ENCODE data around the gene SPINT2.

Gene SPINT2

DNA sequence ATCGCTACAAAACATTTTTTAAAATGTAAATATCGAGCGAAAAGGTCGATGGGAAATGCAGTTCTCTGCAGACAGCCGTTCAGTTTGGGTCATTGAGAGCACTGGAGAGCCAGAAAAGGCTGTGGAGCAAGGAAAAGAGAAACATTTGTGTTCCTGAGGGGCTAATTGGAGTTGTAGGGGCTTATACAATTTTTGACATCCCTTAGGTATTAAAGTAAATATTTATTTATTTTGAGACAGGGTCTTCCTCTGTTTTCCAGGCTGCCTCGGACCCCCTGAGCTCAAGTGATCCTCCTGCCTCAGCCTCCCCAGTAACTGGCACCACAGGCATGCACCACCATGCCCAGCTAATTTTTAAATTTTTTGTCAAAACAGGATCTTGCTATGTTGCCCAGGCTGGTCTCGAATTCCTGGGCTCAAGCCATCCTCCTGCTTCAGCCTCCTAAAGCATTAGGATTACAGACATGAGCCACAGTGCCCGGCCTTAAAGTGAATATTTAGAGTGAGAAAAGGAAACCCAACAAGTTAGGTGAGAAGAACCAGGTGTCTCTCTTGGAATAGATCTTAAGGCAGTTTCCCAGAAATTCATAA is 52.2 kb downstream of the SPINT2 start:
- Histone ChIP-seq H3K27me3 (ENCODE audit: insufficient read depth, low read length) (no peaks in the 10 kb centered on the region; the same call in 1 of the 2 replicates), H4K20me1 (ENCODE audit: insufficient read depth, low read length) (no peaks in the 10 kb centered on the region), H3K27ac (ENCODE audit: low read depth, low read length, poor library complexity, severe bottlenecking) (peak overlapping the region; percentile 62), H3F3A (ENCODE audit: insufficient read depth, low read length) (no peaks in the 10 kb centered on the region), H3K4me3 (ENCODE audit: low read depth, low read length, poor library complexity, severe bottlenecking) (peak overlapping the region; percentile 50), H2AFZ (ENCODE audit: low read length) (no peak overlapping the region; the same call in 1 of the 2 replicates), H3K9me2 (ENCODE audit: low read depth, low read length) (no peaks in the 10 kb centered on the region), H3K9ac (ENCODE audit: low read length) (peak overlapping the region; percentile 48), H3K4me2 (ENCODE audit: low read length) (peak overlapping the region; percentile 56), H3K79me2 (ENCODE audit: insufficient read depth, low read length) (no peaks in the 10 kb centered on the region), H3K4me1 (ENCODE audit: insufficient read depth, low read length, severe bottlenecking) (peaks cover 54% of the 10 kb centered on the region), H3K36me3 (ENCODE audit: insufficient read depth, low read length) (no peaks in the 10 kb centered on the region), H3K9me3 (ENCODE audit: low read length) (no peaks in the 10 kb centered on the region)
- TF ChIP-seq, protein P1, sequence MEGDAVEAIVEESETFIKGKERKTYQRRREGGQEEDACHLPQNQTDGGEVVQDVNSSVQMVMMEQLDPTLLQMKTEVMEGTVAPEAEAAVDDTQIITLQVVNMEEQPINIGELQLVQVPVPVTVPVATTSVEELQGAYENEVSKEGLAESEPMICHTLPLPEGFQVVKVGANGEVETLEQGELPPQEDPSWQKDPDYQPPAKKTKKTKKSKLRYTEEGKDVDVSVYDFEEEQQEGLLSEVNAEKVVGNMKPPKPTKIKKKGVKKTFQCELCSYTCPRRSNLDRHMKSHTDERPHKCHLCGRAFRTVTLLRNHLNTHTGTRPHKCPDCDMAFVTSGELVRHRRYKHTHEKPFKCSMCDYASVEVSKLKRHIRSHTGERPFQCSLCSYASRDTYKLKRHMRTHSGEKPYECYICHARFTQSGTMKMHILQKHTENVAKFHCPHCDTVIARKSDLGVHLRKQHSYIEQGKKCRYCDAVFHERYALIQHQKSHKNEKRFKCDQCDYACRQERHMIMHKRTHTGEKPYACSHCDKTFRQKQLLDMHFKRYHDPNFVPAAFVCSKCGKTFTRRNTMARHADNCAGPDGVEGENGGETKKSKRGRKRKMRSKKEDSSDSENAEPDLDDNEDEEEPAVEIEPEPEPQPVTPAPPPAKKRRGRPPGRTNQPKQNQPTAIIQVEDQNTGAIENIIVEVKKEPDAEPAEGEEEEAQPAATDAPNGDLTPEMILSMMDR (IDR thresholded peaks at IDR 0.05; ENCODE audit: low read length) = no peak
- no peak for TF ChIP-seq EZH2 (IDR thresholded peaks at IDR 0.05; ENCODE audit: borderline replicate concordance, low read length)

DNA sequence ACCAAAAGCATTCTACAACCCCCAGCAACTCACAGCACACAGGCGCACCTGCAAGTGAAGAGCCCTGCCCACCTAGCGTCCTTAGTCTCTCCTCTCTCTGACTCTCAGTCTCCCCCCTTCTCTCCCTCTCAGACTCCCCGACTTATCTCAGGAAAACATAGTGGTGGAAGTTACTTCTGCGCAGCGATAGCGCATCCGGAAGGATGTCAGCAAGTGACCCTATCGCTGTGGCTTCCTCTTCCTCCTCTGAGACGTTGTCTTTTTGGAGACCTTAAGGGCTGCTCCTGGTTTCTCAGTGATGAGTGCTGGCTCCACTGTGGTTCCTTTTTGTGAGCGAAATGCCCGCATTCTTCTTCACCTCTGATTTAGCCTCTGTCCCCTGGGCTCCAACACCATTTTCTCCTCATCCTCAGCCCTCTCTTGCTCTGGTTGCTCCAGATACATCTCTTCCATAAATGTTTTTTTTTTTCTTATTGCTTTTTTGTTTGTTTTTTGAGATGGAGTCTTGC is 52.8 kb downstream of the SPINT2 start:
- no peak for TF ChIP-seq EZH2 (IDR thresholded peaks at IDR 0.05; ENCODE audit: borderline replicate concordance, low read length)
- TF ChIP-seq, protein P1 (IDR thresholded peaks at IDR 0.05; ENCODE audit: low read length) = no peak
- Histone ChIP-seq H2AFZ (ENCODE audit: low read length) (peak overlapping the region; percentile 15; the same call in 1 of the 2 replicates), H3K4me2 (ENCODE audit: low read length) (peak overlapping the region; percentile 56), H3K9me3 (ENCODE audit: low read length) (no peaks in the 10 kb centered on the region), H3K9ac (ENCODE audit: low read length) (peak overlapping the region; percentile 33; the same call in 1 of the 2 replicates), H3K4me1 (ENCODE audit: insufficient read depth, low read length, severe bottlenecking) (peaks cover 54% of the 10 kb centered on the region), H3K79me2 (ENCODE audit: insufficient read depth, low read length) (no peaks in the 10 kb centered on the region), H3K27me3 (ENCODE audit: insufficient read depth, low read length) (no peaks in the 10 kb centered on the region; the same call in 1 of the 2 replicates), H3K27ac (ENCODE audit: low read depth, low read length, poor library complexity, severe bottlenecking) (peak overlapping the region; percentile 20), H3F3A (ENCODE audit: insufficient read depth, low read length) (no peaks in the 10 kb centered on the region), H3K4me3 (ENCODE audit: low read depth, low read length, poor library complexity, severe bottlenecking) (peak overlapping the region; percentile 50), H3K9me2 (ENCODE audit: low read depth, low read length) (no peaks in the 10 kb centered on the region), H4K20me1 (ENCODE audit: insufficient read depth, low read length) (no peaks in the 10 kb centered on the region), H3K36me3 (ENCODE audit: insufficient read depth, low read length) (no peaks in the 10 kb centered on the region)

DNA sequence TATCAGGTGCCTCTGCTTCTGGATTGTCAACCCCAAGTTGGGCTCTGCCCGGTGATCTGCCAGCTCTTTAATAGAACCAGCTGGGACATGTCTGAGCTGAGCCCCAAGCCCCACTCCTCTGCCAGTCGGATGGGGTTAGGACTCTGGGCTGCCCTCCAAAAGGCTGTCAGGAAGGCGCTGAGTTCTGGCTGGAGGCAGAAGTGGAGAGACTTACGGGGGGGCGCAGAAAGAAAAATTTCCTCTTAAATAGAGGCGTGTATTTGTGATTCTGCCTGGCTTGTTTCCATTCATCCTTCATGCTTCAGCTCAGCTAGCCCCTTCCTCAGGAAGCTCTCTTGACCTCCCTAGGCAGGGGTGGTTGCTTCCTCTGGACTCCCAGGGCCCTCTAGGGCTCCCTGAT is 54.3 kb downstream of the SPINT2 start:
- H3K27ac ChIP-seq (ENCODE audit: low read depth, low read length, poor library complexity, severe bottlenecking) = no peak overlapping the region
- H3K9me2 ChIP-seq (ENCODE audit: low read depth, low read length) = no peaks in the 10 kb centered on the region
- no peak overlapping the region for H3K4me3 ChIP-seq (ENCODE audit: low read depth, low read length, poor library complexity, severe bottlenecking)
- TF ChIP-seq, protein P1 (IDR thresholded peaks at IDR 0.05; ENCODE audit: low read length) = no peak
- TF ChIP-seq EZH2 (IDR thresholded peaks at IDR 0.05; ENCODE audit: borderline replicate concordance, low read length) = no peak
- no peak overlapping the region for H3K4me2 ChIP-seq (ENCODE audit: low read length)
- no peaks in the 10 kb centered on the region for H3K9me3 ChIP-seq (ENCODE audit: low read length)
- H3K27me3 ChIP-seq (ENCODE audit: insufficient read depth, low read length) = no peaks in the 10 kb centered on the region; the same call in 1 of the 2 replicates
- H4K20me1 ChIP-seq (ENCODE audit: insufficient read depth, low read length) = no peaks in the 10 kb centered on the region
- no peaks in the 10 kb centered on the region for H3F3A ChIP-seq (ENCODE audit: insufficient read depth, low read length)
- no peak overlapping the region for H3K9ac ChIP-seq (ENCODE audit: low read length)
- no peaks in the 10 kb centered on the region for H3K36me3 ChIP-seq (ENCODE audit: insufficient read depth, low read length)
- peaks cover 43% of the 10 kb centered on the region for H3K4me1 ChIP-seq (ENCODE audit: insufficient read depth, low read length, severe bottlenecking)
- H3K79me2 ChIP-seq (ENCODE audit: insufficient read depth, low read length) = no peaks in the 10 kb centered on the region
- H2AFZ ChIP-seq (ENCODE audit: low read length) = no peak overlapping the region

Data from OCI-LY1 (cell line).